Adrenal gland (tissue), 5 donors: ENCODE data around the gene MAP3K15.

Experiments used
- POLR2A ChIP-seq, 2 donors: fragments of 450-650 bp; IDR thresholded peaks; one replicate each; pipeline ENCODE4 v1.6.1; 2017; ENCODE audit warnings: antibody characterized with exemption in 2 of 2, mild to moderate bottlenecking in 2 of 2, moderate library complexity in 1 of 2
- TF ChIP-seq, protein P1 (sequence below), 6 experiments: fragments of 450-650 bp in 4 of 6; fragments of 200-600 bp in 2 of 6; sonication (generic) in 1 of 6; IDR thresholded peaks; 1 replicate in 5 of 6; 2 replicates in 1 of 6; pipeline versions ENCODE4 v1.5.1 to v1.8.0; 2016 to 2021; ENCODE audit warnings: antibody characterized with exemption in 6 of 6, mild to moderate bottlenecking in 2 of 6, moderate library complexity in 1 of 6
- donor health status: DM: no; HTN: no; CAD: no.

DNA sequence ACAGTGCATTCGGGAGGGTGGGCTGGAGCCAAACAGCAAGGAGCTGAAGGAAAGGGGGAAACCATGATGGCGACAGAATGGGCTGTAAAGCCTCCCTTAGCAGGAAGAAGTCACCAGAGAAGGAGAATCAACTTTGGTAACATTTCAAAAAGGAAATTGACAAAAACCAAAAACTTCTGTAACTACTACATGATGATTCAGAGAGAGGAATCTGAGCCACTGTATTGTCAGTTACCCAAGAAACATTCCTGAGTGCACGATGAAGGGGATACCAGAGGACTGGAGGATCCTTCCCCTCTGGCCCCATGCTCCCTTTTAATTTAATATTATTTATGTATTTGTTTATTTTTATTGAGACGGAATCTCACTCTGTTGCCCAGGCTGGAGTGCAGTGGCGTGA is 145.2 kb downstream of the MAP3K15 start:
- TF ChIP-seq, protein P1, sequence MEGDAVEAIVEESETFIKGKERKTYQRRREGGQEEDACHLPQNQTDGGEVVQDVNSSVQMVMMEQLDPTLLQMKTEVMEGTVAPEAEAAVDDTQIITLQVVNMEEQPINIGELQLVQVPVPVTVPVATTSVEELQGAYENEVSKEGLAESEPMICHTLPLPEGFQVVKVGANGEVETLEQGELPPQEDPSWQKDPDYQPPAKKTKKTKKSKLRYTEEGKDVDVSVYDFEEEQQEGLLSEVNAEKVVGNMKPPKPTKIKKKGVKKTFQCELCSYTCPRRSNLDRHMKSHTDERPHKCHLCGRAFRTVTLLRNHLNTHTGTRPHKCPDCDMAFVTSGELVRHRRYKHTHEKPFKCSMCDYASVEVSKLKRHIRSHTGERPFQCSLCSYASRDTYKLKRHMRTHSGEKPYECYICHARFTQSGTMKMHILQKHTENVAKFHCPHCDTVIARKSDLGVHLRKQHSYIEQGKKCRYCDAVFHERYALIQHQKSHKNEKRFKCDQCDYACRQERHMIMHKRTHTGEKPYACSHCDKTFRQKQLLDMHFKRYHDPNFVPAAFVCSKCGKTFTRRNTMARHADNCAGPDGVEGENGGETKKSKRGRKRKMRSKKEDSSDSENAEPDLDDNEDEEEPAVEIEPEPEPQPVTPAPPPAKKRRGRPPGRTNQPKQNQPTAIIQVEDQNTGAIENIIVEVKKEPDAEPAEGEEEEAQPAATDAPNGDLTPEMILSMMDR (IDR thresholded peaks at IDR 0.05) = no peak
- no peak for TF ChIP-seq POLR2A (IDR thresholded peaks at IDR 0.05)
